ENCODE results near the gene UNC5C. TPM values are rescaled to one million over a fixed set of nuclear protein-coding genes. Genes with fewer than 3 reads are reported as not detected.

The UNC5C gene
- total and polyA plus RNA-seq, 2 of the 4 experiments (the other 2 are of a cell fraction): under 0.01 TPM

DNA sequence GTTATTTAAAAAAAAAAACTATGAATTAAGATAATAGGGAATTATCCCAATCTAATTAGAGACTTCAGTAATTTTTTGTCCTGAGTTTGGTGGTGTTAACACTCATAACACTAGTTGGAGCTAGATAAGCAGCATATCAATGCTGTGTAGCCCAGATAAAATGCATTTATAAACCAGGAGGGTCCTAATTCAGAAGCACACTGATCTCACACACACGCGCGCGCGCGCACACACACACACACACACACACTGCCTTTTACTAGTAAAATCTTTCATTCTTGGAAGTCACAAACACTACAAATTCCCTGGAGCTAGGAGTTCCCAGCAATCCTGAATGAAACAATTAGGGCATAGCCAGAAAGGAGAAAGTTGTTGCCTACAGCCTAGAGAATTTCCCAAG, 3.2 kb downstream of the UNC5C start:
- no peaks in the 10 kb centered on the region for H3K36me3 ChIP-seq (ENCODE audit: control insufficient read depth, insufficient read depth, low read length)
- no peak overlapping the region for H3K9ac ChIP-seq (ENCODE audit: low read depth, low read length)
- no peak overlapping the region for H2AK9ac ChIP-seq (replicated peaks; ENCODE audit: low read depth, low read length, poor library complexity)
- H4K8ac ChIP-seq (ENCODE audit: low read depth in 2 of 2, low read length in 2 of 2): no peak overlapping the region
- no peak overlapping the region for H3K4me3 ChIP-seq (ENCODE audit: insufficient read depth, low read depth, low read length)
- in situ Hi-C loops (cut with MboI; ENCODE audit: low sequenced_read_pairs): no loop called here
- H3K14ac ChIP-seq (replicated peaks; ENCODE audit: low read depth, low read length): no peak overlapping the region
- no peak for DNase-seq
- intact Hi-C loops (cut with micrococcal nuclease): no loop called here
- no peaks in the 10 kb centered on the region for H3K9me1 ChIP-seq (ENCODE audit: insufficient read depth, low read length)
- peaks cover 37% of the 10 kb centered on the region for H3K27me3 ChIP-seq (ENCODE audit: control insufficient read depth, insufficient read depth, low read length)
- no peaks in the 10 kb centered on the region for H3K9me3 ChIP-seq (ENCODE audit: control insufficient read depth, insufficient read depth, low read length)
- H2BK5ac ChIP-seq (ENCODE audit: low read depth, low read length, poor library complexity, severe bottlenecking): no peak overlapping the region
- BruUV-seq (replicated peaks): no TSS peak
- POLR2A ChIA-PET (ENCODE audit: unreplicated experiment): no interaction called here
- H2BK120ac ChIP-seq (ENCODE audit: low read depth, low read length): no peak overlapping the region
- H3K4ac ChIP-seq (ENCODE audit: low read depth, low read length): no peak overlapping the region
- no peak overlapping the region for H2AK5ac ChIP-seq (ENCODE audit: low read depth, low read length)
- TF ChIP-seq CHD1 (IDR thresholded peaks at IDR 0.05; ENCODE audit: low read depth, low read length): no peak
- TF ChIP-seq, protein P1, sequence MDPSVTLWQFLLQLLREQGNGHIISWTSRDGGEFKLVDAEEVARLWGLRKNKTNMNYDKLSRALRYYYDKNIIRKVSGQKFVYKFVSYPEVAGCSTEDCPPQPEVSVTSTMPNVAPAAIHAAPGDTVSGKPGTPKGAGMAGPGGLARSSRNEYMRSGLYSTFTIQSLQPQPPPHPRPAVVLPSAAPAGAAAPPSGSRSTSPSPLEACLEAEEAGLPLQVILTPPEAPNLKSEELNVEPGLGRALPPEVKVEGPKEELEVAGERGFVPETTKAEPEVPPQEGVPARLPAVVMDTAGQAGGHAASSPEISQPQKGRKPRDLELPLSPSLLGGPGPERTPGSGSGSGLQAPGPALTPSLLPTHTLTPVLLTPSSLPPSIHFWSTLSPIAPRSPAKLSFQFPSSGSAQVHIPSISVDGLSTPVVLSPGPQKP (IDR thresholded peaks at IDR 0.05; ENCODE audit: borderline replicate concordance, low read depth, low read length): no peak
- no peak for TF ChIP-seq RFX5 (IDR thresholded peaks at IDR 0.05; ENCODE audit: low read depth, low read length)
- TF ChIP-seq MAFK (IDR thresholded peaks at IDR 0.05; ENCODE audit: low read depth, low read length): no peak
- TF ChIP-seq, protein P2, sequence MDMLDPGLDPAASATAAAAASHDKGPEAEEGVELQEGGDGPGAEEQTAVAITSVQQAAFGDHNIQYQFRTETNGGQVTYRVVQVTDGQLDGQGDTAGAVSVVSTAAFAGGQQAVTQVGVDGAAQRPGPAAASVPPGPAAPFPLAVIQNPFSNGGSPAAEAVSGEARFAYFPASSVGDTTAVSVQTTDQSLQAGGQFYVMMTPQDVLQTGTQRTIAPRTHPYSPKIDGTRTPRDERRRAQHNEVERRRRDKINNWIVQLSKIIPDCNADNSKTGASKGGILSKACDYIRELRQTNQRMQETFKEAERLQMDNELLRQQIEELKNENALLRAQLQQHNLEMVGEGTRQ (IDR thresholded peaks at IDR 0.05; ENCODE audit: low read depth, low read length): no peak
- TF ChIP-seq RAD21 (IDR thresholded peaks at IDR 0.05; ENCODE audit: low read length): no peak
- TF ChIP-seq MXI1 (IDR thresholded peaks at IDR 0.05; ENCODE audit: borderline replicate concordance, low read depth, low read length): no peak
- no peak for TF ChIP-seq FOS (IDR thresholded peaks at IDR 0.05; ENCODE audit: low read depth, low read length)
- TF ChIP-seq MAZ (IDR thresholded peaks at IDR 0.05; ENCODE audit: borderline replicate concordance, low read depth, low read length): no peak
- no peak for TF ChIP-seq RCOR1 (IDR thresholded peaks at IDR 0.05; ENCODE audit: insufficient replicate concordance, low read length)
- no peak for TF ChIP-seq POLR2A (IDR thresholded peaks at IDR 0.05; ENCODE audit: low read depth, low read length)
- no peak for TF ChIP-seq NFE2L2 (IDR thresholded peaks at IDR 0.05; ENCODE audit: low read depth, low read length)
- TF ChIP-seq BHLHE40 (IDR thresholded peaks at IDR 0.05; ENCODE audit: low read depth, low read length): no peak
- no peak for TF ChIP-seq SMC3 (IDR thresholded peaks at IDR 0.05; ENCODE audit: low read depth, low read length)
- no peak for TF ChIP-seq CEBPB (IDR thresholded peaks at IDR 0.05; ENCODE audit: low read depth, low read length)
- TF ChIP-seq, protein P3, sequence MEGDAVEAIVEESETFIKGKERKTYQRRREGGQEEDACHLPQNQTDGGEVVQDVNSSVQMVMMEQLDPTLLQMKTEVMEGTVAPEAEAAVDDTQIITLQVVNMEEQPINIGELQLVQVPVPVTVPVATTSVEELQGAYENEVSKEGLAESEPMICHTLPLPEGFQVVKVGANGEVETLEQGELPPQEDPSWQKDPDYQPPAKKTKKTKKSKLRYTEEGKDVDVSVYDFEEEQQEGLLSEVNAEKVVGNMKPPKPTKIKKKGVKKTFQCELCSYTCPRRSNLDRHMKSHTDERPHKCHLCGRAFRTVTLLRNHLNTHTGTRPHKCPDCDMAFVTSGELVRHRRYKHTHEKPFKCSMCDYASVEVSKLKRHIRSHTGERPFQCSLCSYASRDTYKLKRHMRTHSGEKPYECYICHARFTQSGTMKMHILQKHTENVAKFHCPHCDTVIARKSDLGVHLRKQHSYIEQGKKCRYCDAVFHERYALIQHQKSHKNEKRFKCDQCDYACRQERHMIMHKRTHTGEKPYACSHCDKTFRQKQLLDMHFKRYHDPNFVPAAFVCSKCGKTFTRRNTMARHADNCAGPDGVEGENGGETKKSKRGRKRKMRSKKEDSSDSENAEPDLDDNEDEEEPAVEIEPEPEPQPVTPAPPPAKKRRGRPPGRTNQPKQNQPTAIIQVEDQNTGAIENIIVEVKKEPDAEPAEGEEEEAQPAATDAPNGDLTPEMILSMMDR (conservative IDR thresholded peaks at IDR 0.05; ENCODE audit: low read depth, low read length): no peak
- H3K23ac ChIP-seq (ENCODE audit: low read depth, low read length): no peak overlapping the region
- dilution Hi-C loops (cut with HindIII; ENCODE audit: low sequenced_read_pairs, unreplicated experiment): no loop called here
- H4K91ac ChIP-seq (ENCODE audit: insufficient read depth, low read depth, low read length): no peak overlapping the region
- H2BK20ac ChIP-seq (ENCODE audit: low read depth, low read length): no peak overlapping the region
- H3K56ac ChIP-seq (ENCODE audit: extremely low read depth, insufficient read depth, low read length): no peak overlapping the region
- H2AFZ ChIP-seq (replicated peaks; ENCODE audit: low read length, poor library complexity): no peak overlapping the region
- no peak overlapping the region for H3K27ac ChIP-seq (ENCODE audit: insufficient read depth, low read length)
- H4K20me1 ChIP-seq (ENCODE audit: insufficient read depth, low read length): no peaks in the 10 kb centered on the region
- ATAC-seq (ENCODE audit: low read depth): no peak
- no peaks in the 10 kb centered on the region for H3K79me1 ChIP-seq (ENCODE audit: low read depth in 1 of 2, low read length in 2 of 2)
- no peak overlapping the region for H4K5ac ChIP-seq (ENCODE audit: low read depth, low read length)
- no peak overlapping the region for H3K4me2 ChIP-seq (ENCODE audit: low read depth, low read length)
- CTCF ChIA-PET: interaction anchor here (0.6 to 1.2 kb wide), 2 partner anchors 10 to 41 kb away, joined by 3 to 4 read pairs; no protein-coding TSS in a partner anchor
- H2BK15ac ChIP-seq (ENCODE audit: low read depth, low read length): no peak overlapping the region
- no peaks in the 10 kb centered on the region for H3K4me1 ChIP-seq (ENCODE audit: control insufficient read depth, insufficient read depth, low read length)
- WGBS, 2 experiments (ENCODE audit: extremely low coverage in 2 of 2, insufficient read length in 1 of 2): no CpG with 5 or more reads among the region's 6 CpGs
- H3K18ac ChIP-seq (ENCODE audit: low read depth, low read length): no peak overlapping the region
